Adrenal gland (tissue), 12 donors: ENCODE measurements around the gene ADAM10. TPM values are rescaled to one million over a fixed set of nuclear protein-coding genes. Genes with fewer than 3 reads are reported as not detected.

Experiments used
- DNase-seq, 7 donors: peaks; one replicate each; pipeline ENCODE4 v3.0.0-alpha.2; 2019 to 2020
- H3K27ac ChIP-seq, 5 donors: fragments of 200-600 bp; sonication (generic) in 4 of 5; 1 replicate in 3 of 5; 2 replicates in 2 of 5; pipeline versions ENCODE4 v1.5.1 to v1.8.0; 2016 to 2020; ENCODE audit warnings: mild to moderate bottlenecking in 1 of 5
- H3K27me3 ChIP-seq: fragments of 200-600 bp; 2 replicates; pipeline ENCODE4 v1.8.0; 2021
- H3K36me3 ChIP-seq, 2 donors: fragments of 200-600 bp; replicated peaks in 1 of 2; 1 replicate in 1 of 2; 2 replicates in 1 of 2; pipeline versions ENCODE4 v1.5.1 to v1.8.0; 2018 to 2022
- H3K4me1 ChIP-seq, 2 donors: fragments of 200-600 bp; replicated peaks in 1 of 2; 1 replicate in 1 of 2; 2 replicates in 1 of 2; pipeline versions ENCODE4 v1.5.1 to v1.8.0; 2018 to 2021
- H3K4me3 ChIP-seq, 4 donors: fragments of 200-600 bp; sonication (generic) in 3 of 4; one replicate each; pipeline ENCODE4 v1.5.1; 2016 to 2018
- H3K9me3 ChIP-seq, 3 donors: fragments of 200-600 bp; sonication (generic) in 1 of 3; replicated peaks in 1 of 3; 1 replicate in 2 of 3; 2 replicates in 1 of 3; pipeline versions ENCODE4 v1.5.1 to v1.8.0; 2016 to 2021
- POLR2A ChIP-seq, 2 donors: fragments of 450-650 bp; IDR thresholded peaks; one replicate each; pipeline ENCODE4 v1.6.1; 2017; ENCODE audit warnings: antibody characterized with exemption in 2 of 2, mild to moderate bottlenecking in 2 of 2, moderate library complexity in 1 of 2
- WGBS, 4 donors: extraction: QIAGEN DNeasy Blood & Tissue Kit in 2 of 4; methylation state at CpG; one replicate each; pipeline versions ENCODE4 v1.1.5 to v1.1.7; 2013 to 2017; 5-methylcytosine and 5-hydroxymethylcytosine counted together
- intact Hi-C, 2 donors: fragments of 100-400 bp; cut with DNase I; formaldehyde crosslinking; loops; one replicate each; pipeline versions ENCODE4 v1.14.1 to v1.15.0; 2022 to 2023
- polyA plus RNA-seq, 3 donors: library from polyadenylated mRNA; stranded (reverse); fragments of 200-250 nt in 2 of 3; fragments of 350-450 nt in 1 of 3; fragmentation: Illumina TruSeq in 1 of 3; extraction: RNeasy Lipid Tissue Mini Kit (QIAGEN cat#74804) in 1 of 3; gene quantifications; one replicate each; pipeline ENCODE4 v1.2.3, GENCODE V29; 2013 to 2014
- total RNA-seq, 9 donors: library from RNA; depleted of rRNA in 4 of 9; stranded (reverse); fragments of >200 nt in 4 of 9; fragments of 120-200 nt in 1 of 9; fragmentation: NEBNext Ultra II Directional in 1 of 9; extraction: Animal tissue kit (Norgen Biotek cat#: 25700) in 1 of 9; gene quantifications; one replicate each; pipeline versions ENCODE4 v1.1.0 to v1.2.4, GENCODE V29; 2013 to 2023
- TF ChIP-seq, protein P1 (sequence below), 6 experiments: fragments of 450-650 bp in 4 of 6; fragments of 200-600 bp in 2 of 6; sonication (generic) in 1 of 6; IDR thresholded peaks; 1 replicate in 5 of 6; 2 replicates in 1 of 6; pipeline versions ENCODE4 v1.5.1 to v1.8.0; 2016 to 2021; ENCODE audit warnings: antibody characterized with exemption in 6 of 6, mild to moderate bottlenecking in 2 of 6, moderate library complexity in 1 of 6
- donor health status: healthy with polysubstance abuse.
- donor health status: Bipolar disorder and iron deficiency.
- donor health status: DM: yes; HTN: yes; CAD: no.
- donor health status: DM: no; HTN: no; CAD: no.
- donor health status: DM: no; HTN: no; CAD: no.
- donor health status: DM: yes; HTN: yes; CAD: no.

The ADAM10 gene
- total and polyA plus RNA-seq, 12 donors = 6.2 to 97.9 (median 50.7) TPM

DNA sequence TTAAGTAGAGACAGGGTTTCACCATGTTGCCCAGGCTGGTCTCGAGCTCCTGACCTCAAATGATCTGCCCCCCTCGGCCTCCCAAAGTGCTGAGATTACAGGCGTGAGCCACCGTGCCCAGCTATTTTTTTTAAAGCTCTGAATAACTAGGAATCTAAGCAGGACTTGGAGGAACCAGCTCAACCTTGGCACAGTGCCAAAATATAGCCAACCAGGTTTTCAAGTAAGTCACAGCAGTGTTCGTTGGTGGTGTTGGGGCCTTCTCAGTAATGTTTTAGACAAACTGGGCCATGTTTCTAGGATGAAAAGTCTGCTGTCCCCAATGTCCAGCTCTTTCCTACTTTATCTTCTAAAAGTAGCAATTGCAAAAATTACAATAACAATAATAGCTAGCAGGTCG is 6.4 kb upstream of the ADAM10 start:
- TF ChIP-seq, protein P1, sequence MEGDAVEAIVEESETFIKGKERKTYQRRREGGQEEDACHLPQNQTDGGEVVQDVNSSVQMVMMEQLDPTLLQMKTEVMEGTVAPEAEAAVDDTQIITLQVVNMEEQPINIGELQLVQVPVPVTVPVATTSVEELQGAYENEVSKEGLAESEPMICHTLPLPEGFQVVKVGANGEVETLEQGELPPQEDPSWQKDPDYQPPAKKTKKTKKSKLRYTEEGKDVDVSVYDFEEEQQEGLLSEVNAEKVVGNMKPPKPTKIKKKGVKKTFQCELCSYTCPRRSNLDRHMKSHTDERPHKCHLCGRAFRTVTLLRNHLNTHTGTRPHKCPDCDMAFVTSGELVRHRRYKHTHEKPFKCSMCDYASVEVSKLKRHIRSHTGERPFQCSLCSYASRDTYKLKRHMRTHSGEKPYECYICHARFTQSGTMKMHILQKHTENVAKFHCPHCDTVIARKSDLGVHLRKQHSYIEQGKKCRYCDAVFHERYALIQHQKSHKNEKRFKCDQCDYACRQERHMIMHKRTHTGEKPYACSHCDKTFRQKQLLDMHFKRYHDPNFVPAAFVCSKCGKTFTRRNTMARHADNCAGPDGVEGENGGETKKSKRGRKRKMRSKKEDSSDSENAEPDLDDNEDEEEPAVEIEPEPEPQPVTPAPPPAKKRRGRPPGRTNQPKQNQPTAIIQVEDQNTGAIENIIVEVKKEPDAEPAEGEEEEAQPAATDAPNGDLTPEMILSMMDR (IDR thresholded peaks at IDR 0.05) = no peak
- TF ChIP-seq POLR2A (IDR thresholded peaks at IDR 0.05) = no peak
- no peaks in the 10 kb centered on the region for H3K4me1 ChIP-seq
- WGBS, 4 donors = 46 to 57% (median 47%) methylated on average over 6 of the region's 6 CpGs
- intact Hi-C loops = no loop called here
- no peaks in the 10 kb centered on the region for H3K27me3 ChIP-seq
- no peak overlapping the region for H3K4me3 ChIP-seq
- DNase-seq = peak in 2 of 7 donors; percentile 43 to 45
- H3K36me3 ChIP-seq = no peaks in the 10 kb centered on the region
- no peaks in the 10 kb centered on the region for H3K9me3 ChIP-seq
- no peak overlapping the region for H3K27ac ChIP-seq

DNA sequence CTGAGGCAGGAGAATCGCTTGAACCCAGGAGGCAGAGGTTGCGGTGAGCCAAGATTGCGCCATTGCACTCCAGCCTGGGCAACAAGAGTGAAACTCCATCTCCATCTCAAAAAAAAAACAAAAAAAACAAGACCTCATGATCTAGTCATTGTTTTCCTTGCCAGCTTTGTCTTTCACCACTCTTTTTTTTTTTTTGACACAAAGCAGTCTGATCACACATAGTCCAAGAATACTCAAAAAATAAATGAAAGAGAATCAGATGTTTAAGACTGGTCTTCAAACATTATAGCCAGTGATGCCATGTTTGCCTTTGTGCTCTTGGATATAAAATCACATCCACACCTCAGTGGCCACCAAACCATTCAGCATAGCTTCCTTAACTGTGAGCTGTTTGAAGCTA is 5.8 kb upstream of the ADAM10 start:
- Histone ChIP-seq H3K27me3 (no peaks in the 10 kb centered on the region), H3K36me3 (no peaks in the 10 kb centered on the region), H3K4me1 (peaks cover 0 to 3% of the 10 kb centered on the region in 2 donors), H3K9me3 (no peaks in the 10 kb centered on the region), H3K4me3 (no peak overlapping the region), H3K27ac (no peak overlapping the region)
- no peak for DNase-seq
- no peak for TF ChIP-seq POLR2A (IDR thresholded peaks at IDR 0.05)
- TF ChIP-seq, protein P1 (IDR thresholded peaks at IDR 0.05) = no peak
- WGBS, 4 donors = 91 to 100% (median 94%) methylated on average over 3 of the region's 3 CpGs
- intact Hi-C loops = no loop called here

DNA sequence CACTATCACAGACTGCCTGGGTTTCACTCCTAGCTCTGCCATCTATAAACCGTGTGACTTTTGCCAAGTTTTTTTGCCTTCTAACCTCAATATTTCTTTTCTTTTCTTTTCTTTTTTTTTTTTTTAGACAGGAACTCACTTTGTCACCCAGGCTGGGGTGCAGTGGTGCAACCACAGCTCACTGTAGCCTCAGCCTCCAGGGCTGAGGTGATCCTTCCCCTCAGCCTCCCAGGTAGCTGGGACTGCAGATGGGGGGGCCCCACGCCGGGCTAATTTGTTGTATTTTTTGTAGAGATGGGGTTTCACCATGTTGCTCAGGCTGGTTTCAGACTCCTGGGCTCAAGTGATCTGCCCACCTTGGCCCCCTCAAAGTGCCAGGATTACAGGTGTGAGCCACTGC is 3.2 kb upstream of the ADAM10 start:
- no peaks in the 10 kb centered on the region for H3K27me3 ChIP-seq
- H3K4me1 ChIP-seq = peaks cover 0 to 8% of the 10 kb centered on the region in 2 donors
- H3K36me3 ChIP-seq = no peaks in the 10 kb centered on the region
- no peak for DNase-seq
- intact Hi-C loops = no loop called here
- H3K27ac ChIP-seq = no peak overlapping the region
- H3K4me3 ChIP-seq = no peak overlapping the region
- WGBS, 4 donors = 74 to 86% (median 80%) methylated on average over 3 of the region's 3 CpGs
- H3K9me3 ChIP-seq = no peaks in the 10 kb centered on the region
- TF ChIP-seq, protein P1 (IDR thresholded peaks at IDR 0.05) = no peak

DNA sequence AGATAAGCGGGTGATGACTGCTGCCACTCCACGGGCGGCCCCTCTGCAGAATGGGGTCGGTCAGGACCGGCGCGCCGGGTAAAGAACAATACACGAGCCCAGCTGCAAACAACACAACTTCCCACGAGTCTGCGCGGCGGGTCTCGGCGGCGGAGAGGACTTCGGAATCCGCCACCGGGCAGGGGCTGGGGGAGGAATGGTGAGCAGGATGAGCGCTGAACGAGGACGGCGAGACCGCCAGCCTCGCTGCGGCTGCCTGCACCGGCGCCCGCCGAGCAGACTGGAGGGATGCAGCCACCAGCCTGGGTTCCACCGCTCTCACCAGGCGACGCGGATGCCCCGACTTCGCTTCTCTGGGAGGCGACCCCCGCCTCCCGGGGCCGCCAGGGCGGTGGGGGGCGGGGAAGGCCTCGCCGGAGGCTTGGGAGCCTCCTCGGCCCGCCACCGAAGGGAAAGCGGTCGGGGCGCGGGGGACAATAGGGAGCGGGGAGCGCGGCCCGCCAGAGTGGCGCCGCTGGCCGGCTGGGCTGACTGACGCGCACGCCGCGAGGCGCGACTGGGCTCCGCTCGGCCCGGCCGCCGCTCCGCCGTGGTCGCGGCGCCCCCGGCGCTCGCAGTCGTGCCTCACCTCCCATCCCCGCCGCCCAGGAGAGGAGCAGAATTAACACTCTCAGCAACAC is 515 bp downstream of the ADAM10 start:
- H3K9me3 ChIP-seq = peaks cover 0 to 5% (median 0%) of the 10 kb centered on the region in 3 donors
- no peaks in the 10 kb centered on the region for H3K27me3 ChIP-seq
- DNase-seq = peak; percentile 50 to 71 (median 57)
- intact Hi-C loops = no loop called here
- peak overlapping the region; percentile 46 to 97 (median 80) for H3K4me3 ChIP-seq
- H3K36me3 ChIP-seq = no peaks in the 10 kb centered on the region
- TF ChIP-seq, protein P1 (IDR thresholded peaks at IDR 0.05) = no peak
- TF ChIP-seq POLR2A (IDR thresholded peaks at IDR 0.05) = no peak
- H3K4me1 ChIP-seq = peaks cover 0 to 24% of the 10 kb centered on the region in 2 donors
- 0% methylated on average over 24 to 81 of the region's 81 CpGs; no CpG with 5 or more reads in 1 of the 4 donors for WGBS, 4 donors
- H3K27ac ChIP-seq = peak overlapping the region; percentile 87 to 97 (median 95)
